Vagina (tissue), 2 donors: ENCODE measurements around the gene ZWILCH.
"Not testable (repeated sequence)": the region's sequence is repeated elsewhere in the genome, so short reads cannot be mapped to it uniquely, and the experiment has no call there.

Experiments used
- POLR2AphosphoS5 ChIP-seq, 2 donors: sonication (generic); formaldehyde crosslinking; IDR thresholded peaks; one replicate each; pipeline ENCODE4 v1.9.0; 2017; ENCODE audit warnings: antibody characterized with exemption in 2 of 2, mild to moderate bottlenecking in 2 of 2, low read depth in 1 of 2; ENCODE audit not compliant: insufficient read depth in 1 of 2
- TF ChIP-seq, protein P1 (sequence below), 3 experiments: fragments of 450-650 bp in 2 of 3; fragments of 200-600 bp in 1 of 3; sonication (generic) in 1 of 3; IDR thresholded peaks; one replicate each; pipeline ENCODE4 v1.5.1; 2017 to 2019; ENCODE audit warnings: antibody characterized with exemption in 3 of 3, mild to moderate bottlenecking in 2 of 3, moderate library complexity in 2 of 3

DNA sequence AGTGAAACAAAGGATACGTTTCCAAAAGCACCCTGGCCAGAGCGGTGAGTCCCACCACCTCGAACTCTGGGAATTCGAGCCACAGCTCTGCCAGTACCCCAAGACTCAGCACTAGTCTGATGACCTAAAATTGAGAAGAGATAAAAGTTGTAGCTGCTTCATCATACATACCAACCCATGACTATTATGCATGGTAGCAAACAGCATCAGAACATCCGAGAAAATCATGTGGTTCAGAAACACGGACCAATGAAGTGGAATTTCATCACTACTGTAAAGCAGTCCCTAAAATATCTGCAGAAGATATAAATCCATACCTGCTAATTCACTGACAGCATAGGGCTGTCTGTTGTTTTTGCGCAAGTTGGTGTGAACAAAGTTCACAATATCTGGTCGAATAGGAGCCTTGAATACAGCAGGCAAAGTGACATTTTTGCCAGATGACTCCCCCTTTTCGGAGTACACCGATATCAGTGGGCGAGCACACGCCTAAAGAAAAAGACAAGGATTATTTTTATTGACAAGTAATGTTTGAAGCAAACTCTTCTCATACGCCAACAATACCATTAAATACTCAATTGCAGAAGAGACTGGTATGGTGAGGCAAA is 2.0 kb upstream of the ZWILCH start:
- TF ChIP-seq, protein P1, sequence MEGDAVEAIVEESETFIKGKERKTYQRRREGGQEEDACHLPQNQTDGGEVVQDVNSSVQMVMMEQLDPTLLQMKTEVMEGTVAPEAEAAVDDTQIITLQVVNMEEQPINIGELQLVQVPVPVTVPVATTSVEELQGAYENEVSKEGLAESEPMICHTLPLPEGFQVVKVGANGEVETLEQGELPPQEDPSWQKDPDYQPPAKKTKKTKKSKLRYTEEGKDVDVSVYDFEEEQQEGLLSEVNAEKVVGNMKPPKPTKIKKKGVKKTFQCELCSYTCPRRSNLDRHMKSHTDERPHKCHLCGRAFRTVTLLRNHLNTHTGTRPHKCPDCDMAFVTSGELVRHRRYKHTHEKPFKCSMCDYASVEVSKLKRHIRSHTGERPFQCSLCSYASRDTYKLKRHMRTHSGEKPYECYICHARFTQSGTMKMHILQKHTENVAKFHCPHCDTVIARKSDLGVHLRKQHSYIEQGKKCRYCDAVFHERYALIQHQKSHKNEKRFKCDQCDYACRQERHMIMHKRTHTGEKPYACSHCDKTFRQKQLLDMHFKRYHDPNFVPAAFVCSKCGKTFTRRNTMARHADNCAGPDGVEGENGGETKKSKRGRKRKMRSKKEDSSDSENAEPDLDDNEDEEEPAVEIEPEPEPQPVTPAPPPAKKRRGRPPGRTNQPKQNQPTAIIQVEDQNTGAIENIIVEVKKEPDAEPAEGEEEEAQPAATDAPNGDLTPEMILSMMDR (IDR thresholded peaks at IDR 0.05), result not testable (repeated sequence)
- not testable (repeated sequence) for TF ChIP-seq POLR2AphosphoS5 (IDR thresholded peaks at IDR 0.05; ENCODE audit: insufficient read depth in 1 of 2, low read depth in 1 of 2)
